H1 (cell line): Measurements from ENCODE around the gene HOXA13.

Source experiments
- CBX5 ChIP-seq: fragments of 300-800, 300-1000 bp; sonication (generic); IDR thresholded peaks from 2 replicates; pipeline ENCODE4 v1.7.1; 2016; ENCODE audit warnings: antibody characterized with exemption, low read length, low read depth
- CEBPB ChIP-seq: IDR thresholded peaks from 2 replicates; pipeline ENCODE4 v1.6.1; 2012; ENCODE audit warnings: low read depth, low read length
- EGR1 ChIP-seq: IDR thresholded peaks from 2 replicates; pipeline ENCODE4 v1.6.1; 2011; ENCODE audit warnings: low read depth, low read length, borderline replicate concordance
- EP300 ChIP-seq, 2 experiments: IDR thresholded peaks; 1 replicate in 1 of 2; 2 replicates in 1 of 2; pipeline ENCODE4 v1.6.1; 2011 to 2012; ENCODE audit warnings: low read depth in 2 of 2, low read length in 2 of 2, mild to moderate bottlenecking in 2 of 2, borderline replicate concordance in 1 of 2, inconsistent platforms in 1 of 2, moderate library complexity in 1 of 2
- EZH2 ChIP-seq: fragments of 200-600 bp; sonication (generic); IDR thresholded peaks from 2 replicates; pipeline ENCODE4 v1.7.1; 2012; ENCODE audit warnings: low read depth, mild to moderate bottlenecking, moderate library complexity, low read length, inconsistent platforms; ENCODE audit not compliant: severe bottlenecking
- JUND ChIP-seq: IDR thresholded peaks from 2 replicates; pipeline ENCODE4 v1.6.1; 2011; ENCODE audit warnings: mild to moderate bottlenecking, improper control_type of control experiment, low read length
- POLR2A ChIP-seq, 2 experiments: IDR thresholded peaks; 1 replicate in 1 of 2; 2 replicates in 1 of 2; pipeline ENCODE4 v1.6.1; 2011; ENCODE audit warnings: low read depth in 2 of 2, low read length in 2 of 2, mild to moderate bottlenecking in 2 of 2; ENCODE audit errors: control extremely low read depth in 1 of 2
- POLR2AphosphoS5 ChIP-seq: IDR thresholded peaks from 2 replicates; pipeline ENCODE4 v1.6.1; 2011; ENCODE audit warnings: low read depth, low read length
- RAD21 ChIP-seq, 2 experiments: IDR thresholded peaks in 1 of 2; conservative IDR thresholded peaks in 1 of 2; 2 replicates each; pipeline ENCODE4 v1.6.1; 2011; ENCODE audit warnings: low read depth in 2 of 2, low read length in 2 of 2, improper control_type of control experiment in 1 of 2, inconsistent platforms in 1 of 2, mild to moderate bottlenecking in 1 of 2, moderate library complexity in 1 of 2
- RXRA ChIP-seq: IDR thresholded peaks from 2 replicates; pipeline ENCODE4 v1.6.1; 2011; ENCODE audit warnings: low read depth, mild to moderate bottlenecking, low read length, moderate library complexity; ENCODE audit not compliant: insufficient read depth
- SRF ChIP-seq: IDR thresholded peaks from 2 replicates; pipeline ENCODE4 v1.6.1; 2011; ENCODE audit warnings: mild to moderate bottlenecking, low read depth, low read length, moderate library complexity
- TAF1 ChIP-seq: IDR thresholded peaks from 2 replicates; pipeline ENCODE4 v1.6.1; 2011; ENCODE audit warnings: mild to moderate bottlenecking, low read depth, low read length
- TF ChIP-seq, protein P1 (sequence below), 3 experiments: IDR thresholded peaks; 1 replicate in 2 of 3; 2 replicates in 1 of 3; pipeline versions ENCODE4 v1.5.1 to v1.6.1; 2011; ENCODE audit warnings: low read length in 3 of 3, mild to moderate bottlenecking in 3 of 3, inconsistent platforms in 2 of 3, low read depth in 1 of 3, moderate library complexity in 1 of 3; ENCODE audit not compliant: insufficient read depth in 1 of 3; ENCODE audit errors: control extremely low read depth in 1 of 3

DNA sequence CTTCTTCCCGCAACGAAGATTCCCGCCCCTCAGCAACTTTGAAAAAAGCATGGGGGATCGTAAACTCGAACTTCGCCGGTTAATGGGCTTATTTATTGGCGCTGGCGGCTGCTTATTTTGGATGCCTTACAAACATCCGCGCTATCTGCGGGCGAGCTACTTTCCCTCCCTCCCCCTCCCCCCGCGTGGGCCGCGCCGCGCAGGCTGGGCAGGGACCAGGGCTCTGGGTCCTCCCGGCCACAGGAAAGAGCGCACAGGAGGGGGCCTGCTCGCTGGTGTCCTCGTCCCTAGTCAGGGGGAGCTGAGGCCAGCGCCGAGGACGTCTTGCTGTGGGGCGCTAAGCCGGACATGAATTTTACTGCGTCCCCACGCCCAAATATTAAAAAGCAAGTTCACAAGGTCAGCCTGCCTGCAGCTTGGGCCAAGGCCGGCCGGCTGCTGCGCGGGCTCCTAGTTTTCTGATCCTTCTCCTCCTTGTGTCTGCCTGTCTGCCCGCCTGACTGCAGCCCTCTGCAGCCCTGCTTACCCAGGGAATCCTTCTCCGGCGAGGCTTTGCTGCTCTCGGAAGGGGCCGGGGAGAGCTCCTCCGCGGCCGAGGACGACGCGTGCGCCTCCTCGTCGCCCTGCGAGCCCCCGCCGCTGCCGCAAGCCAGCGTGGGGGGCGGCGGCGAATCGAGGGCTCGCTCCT, 26.9 kb downstream of the HOXA13 start:
- TF ChIP-seq CBX5 (no peak), TAF1 (no peak), CEBPB (no peak), RAD21 (IDR thresholded peaks at IDR 0.05 in 1 of 2, conservative IDR thresholded peaks at IDR 0.05 in 1 of 2; ENCODE audit: low read depth in 2 of 2, low read length in 2 of 2) (no peak), RXRA (no peak), POLR2A (IDR thresholded peaks at IDR 0.05; ENCODE audit: control extremely low read depth in 1 of 2, low read depth in 2 of 2, low read length in 2 of 2) (no peak), EZH2 (peak; percentile 77), EP300 (IDR thresholded peaks at IDR 0.05; ENCODE audit: borderline replicate concordance in 1 of 2, low read depth in 2 of 2, low read length in 2 of 2) (no peak), EGR1 (no peak), SRF (no peak), POLR2AphosphoS5 (no peak), JUND (no peak)
- TF ChIP-seq, protein P1, sequence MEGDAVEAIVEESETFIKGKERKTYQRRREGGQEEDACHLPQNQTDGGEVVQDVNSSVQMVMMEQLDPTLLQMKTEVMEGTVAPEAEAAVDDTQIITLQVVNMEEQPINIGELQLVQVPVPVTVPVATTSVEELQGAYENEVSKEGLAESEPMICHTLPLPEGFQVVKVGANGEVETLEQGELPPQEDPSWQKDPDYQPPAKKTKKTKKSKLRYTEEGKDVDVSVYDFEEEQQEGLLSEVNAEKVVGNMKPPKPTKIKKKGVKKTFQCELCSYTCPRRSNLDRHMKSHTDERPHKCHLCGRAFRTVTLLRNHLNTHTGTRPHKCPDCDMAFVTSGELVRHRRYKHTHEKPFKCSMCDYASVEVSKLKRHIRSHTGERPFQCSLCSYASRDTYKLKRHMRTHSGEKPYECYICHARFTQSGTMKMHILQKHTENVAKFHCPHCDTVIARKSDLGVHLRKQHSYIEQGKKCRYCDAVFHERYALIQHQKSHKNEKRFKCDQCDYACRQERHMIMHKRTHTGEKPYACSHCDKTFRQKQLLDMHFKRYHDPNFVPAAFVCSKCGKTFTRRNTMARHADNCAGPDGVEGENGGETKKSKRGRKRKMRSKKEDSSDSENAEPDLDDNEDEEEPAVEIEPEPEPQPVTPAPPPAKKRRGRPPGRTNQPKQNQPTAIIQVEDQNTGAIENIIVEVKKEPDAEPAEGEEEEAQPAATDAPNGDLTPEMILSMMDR (IDR thresholded peaks at IDR 0.05; ENCODE audit: control extremely low read depth in 1 of 3, insufficient read depth in 1 of 3, low read depth in 1 of 3, low read length in 3 of 3): no peak
